GM18526 (cell line): ENCODE results near the gene RABGAP1.

ENCODE experiments used
- POLR2A ChIP-seq: IDR thresholded peaks from 3 replicates; pipeline ENCODE4 v1.6.1; 2011; ENCODE audit not compliant: insufficient read length; ENCODE audit errors: extremely low read depth

The RABGAP1 gene

GRCh38 chr9:122936464-122936863 is 4.4 kb upstream of the RABGAP1 start:
- TF ChIP-seq POLR2A: no peak

GRCh38 chr9:122936883-122937282 is 3.9 kb upstream of the RABGAP1 start:
- no peak for TF ChIP-seq POLR2A

- no peak for TF ChIP-seq POLR2A
Observed at GRCh38 chr9:122939601-122940000, 1.2 kb upstream of the RABGAP1 start.

- TF ChIP-seq POLR2A: no peak
Observed at GRCh38 chr9:122940454-122940748, 419 bp upstream of the RABGAP1 start.

GRCh38 chr9:122941582-122942234 is 888 bp downstream of the RABGAP1 start:
- TF ChIP-seq POLR2A: no peak

GRCh38 chr9:122944960-122945888 is 4.4 kb downstream of the RABGAP1 start:
- TF ChIP-seq POLR2A: no peak

GRCh38 chr9:122946461-122947005 is 5.7 kb downstream of the RABGAP1 start:
- TF ChIP-seq POLR2A: no peak

GRCh38 chr9:122948313-122948712 is 7.5 kb downstream of the RABGAP1 start:
- no peak for TF ChIP-seq POLR2A

- TF ChIP-seq POLR2A: no peak
Observed at GRCh38 chr9:122949696-122950095, 8.9 kb downstream of the RABGAP1 start.

- no peak for TF ChIP-seq POLR2A
Observed at GRCh38 chr9:122950263-122950662, 9.4 kb downstream of the RABGAP1 start.

GRCh38 chr9:122951056-122951455 is 10.2 kb downstream of the RABGAP1 start:
- no peak for TF ChIP-seq POLR2A

GRCh38 chr9:122954253-122954691 is 13.5 kb downstream of the RABGAP1 start:
- no peak for TF ChIP-seq POLR2A

GRCh38 chr9:122955961-122956360 is 15.1 kb downstream of the RABGAP1 start:
- no peak for TF ChIP-seq POLR2A

GRCh38 chr9:122961139-122961538 is 20.3 kb downstream of the RABGAP1 start:
- TF ChIP-seq POLR2A: no peak

GRCh38 chr9:122975196-122975595 is 34.4 kb downstream of the RABGAP1 start:
- no peak for TF ChIP-seq POLR2A

GRCh38 chr9:122978601-122979000 is 37.8 kb downstream of the RABGAP1 start:
- no peak for TF ChIP-seq POLR2A
